22Rv1 (cell line): ENCODE measurements around the gene KIF26A.
A peak's percentile ranks its signal among the peaks of the same experiment; 100 is the strongest.

Experiments used
- H3K27ac ChIP-seq: fragments of 450-650 bp; 2 replicates; pipeline ENCODE4 v1.5.1; 2017
- ZFX ChIP-seq: fragments of 450-650 bp; IDR thresholded peaks from 2 replicates; pipeline ENCODE4 v1.6.1; 2017; ENCODE audit warnings: antibody characterized with exemption, borderline replicate concordance
- TF ChIP-seq, protein P1 (sequence below): fragments of 450-650 bp; IDR thresholded peaks from 2 replicates; pipeline ENCODE4 v1.5.1; 2017; ENCODE audit warnings: mild to moderate bottlenecking

KIF26A gene

DNA sequence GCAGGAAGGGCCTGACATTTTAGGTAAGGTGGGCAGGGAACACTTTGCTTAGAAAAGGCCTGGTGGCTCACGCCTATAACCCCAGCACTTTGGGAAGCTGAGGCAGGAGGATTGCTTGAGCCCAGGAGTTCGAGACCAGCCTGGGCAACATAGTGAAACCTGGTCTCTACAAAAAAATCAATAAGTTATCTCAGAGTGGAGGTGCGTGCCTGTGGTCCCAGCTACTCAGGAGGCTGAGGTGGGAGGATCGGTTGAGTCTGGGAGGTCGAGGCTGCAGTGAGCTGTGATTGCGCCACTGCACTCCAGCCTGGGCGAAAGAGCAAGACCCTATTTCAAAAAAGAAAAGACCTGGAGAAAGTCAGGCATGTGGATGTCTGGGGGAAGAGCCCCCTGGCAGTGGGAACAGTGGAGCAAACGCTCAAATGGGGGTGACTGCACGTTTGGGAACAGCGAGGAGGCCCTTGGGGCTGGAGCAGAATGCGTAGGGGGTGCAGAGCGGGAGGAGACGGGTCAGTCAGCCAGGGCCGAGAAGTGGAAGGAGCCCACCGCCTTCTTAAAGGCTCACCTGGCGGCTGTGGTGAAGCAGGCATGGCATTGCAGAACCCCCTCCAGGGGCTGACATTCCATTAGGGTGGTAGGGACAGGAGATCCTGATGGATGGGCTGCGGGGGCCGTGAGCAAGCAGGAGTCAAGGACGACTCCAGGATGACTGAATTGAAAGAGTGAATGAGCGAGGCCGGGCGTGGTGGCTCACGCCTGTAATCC, 6.2 kb upstream of the KIF26A start:
- H3K27ac ChIP-seq, result no peak overlapping the region
- no peak for TF ChIP-seq ZFX
- TF ChIP-seq, protein P1, sequence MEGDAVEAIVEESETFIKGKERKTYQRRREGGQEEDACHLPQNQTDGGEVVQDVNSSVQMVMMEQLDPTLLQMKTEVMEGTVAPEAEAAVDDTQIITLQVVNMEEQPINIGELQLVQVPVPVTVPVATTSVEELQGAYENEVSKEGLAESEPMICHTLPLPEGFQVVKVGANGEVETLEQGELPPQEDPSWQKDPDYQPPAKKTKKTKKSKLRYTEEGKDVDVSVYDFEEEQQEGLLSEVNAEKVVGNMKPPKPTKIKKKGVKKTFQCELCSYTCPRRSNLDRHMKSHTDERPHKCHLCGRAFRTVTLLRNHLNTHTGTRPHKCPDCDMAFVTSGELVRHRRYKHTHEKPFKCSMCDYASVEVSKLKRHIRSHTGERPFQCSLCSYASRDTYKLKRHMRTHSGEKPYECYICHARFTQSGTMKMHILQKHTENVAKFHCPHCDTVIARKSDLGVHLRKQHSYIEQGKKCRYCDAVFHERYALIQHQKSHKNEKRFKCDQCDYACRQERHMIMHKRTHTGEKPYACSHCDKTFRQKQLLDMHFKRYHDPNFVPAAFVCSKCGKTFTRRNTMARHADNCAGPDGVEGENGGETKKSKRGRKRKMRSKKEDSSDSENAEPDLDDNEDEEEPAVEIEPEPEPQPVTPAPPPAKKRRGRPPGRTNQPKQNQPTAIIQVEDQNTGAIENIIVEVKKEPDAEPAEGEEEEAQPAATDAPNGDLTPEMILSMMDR, result no peak

DNA sequence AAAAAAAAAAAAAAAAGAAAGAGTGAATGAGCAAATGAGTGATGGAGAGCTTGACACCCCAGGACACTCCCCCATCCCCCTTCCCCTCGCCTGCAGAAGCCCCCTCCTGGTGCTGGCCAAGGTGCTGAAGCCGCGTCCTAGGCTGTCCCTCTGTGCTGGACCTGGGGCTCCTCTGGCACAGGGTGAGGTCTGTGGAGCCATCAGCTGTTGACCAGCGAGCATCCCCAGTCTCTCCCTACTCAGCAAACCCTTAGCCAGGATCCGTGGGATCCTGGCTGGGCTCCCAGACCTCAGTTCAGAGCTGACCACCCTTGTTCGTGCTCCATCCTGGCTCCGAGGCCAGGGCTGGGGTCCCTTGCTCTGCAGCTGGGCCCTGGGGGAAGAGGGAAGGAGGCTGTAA, 5.4 kb upstream of the KIF26A start:
- TF ChIP-seq, protein P1, result no peak
- TF ChIP-seq ZFX, result no peak

DNA sequence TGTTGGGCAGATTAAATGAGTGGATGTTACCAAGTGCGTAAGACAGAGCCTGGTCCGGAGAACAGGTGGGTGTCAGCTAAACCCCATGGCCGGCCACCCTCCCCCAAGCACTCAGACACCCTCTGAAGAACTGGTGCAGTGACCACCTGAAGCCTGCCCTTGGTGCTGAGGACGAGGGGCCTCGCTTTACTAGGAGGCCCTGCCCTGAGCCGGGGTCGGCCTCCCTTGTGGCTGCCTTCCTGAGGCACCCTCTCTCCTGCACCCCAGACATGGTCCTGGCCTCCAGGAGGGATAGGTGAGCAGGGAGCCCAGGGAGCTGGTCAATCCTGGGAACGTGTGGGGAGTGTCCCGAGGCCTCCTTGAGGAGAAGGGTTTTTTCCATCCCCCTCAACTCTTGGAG, 4.9 kb upstream of the KIF26A start:
- TF ChIP-seq ZFX, result no peak
- TF ChIP-seq, protein P1, result no peak
- H3K27ac ChIP-seq, result no peak overlapping the region

More for the DNA sequence above, 5.4 kb upstream of the KIF26A start:
- H3K27ac ChIP-seq, result no peak overlapping the region

DNA sequence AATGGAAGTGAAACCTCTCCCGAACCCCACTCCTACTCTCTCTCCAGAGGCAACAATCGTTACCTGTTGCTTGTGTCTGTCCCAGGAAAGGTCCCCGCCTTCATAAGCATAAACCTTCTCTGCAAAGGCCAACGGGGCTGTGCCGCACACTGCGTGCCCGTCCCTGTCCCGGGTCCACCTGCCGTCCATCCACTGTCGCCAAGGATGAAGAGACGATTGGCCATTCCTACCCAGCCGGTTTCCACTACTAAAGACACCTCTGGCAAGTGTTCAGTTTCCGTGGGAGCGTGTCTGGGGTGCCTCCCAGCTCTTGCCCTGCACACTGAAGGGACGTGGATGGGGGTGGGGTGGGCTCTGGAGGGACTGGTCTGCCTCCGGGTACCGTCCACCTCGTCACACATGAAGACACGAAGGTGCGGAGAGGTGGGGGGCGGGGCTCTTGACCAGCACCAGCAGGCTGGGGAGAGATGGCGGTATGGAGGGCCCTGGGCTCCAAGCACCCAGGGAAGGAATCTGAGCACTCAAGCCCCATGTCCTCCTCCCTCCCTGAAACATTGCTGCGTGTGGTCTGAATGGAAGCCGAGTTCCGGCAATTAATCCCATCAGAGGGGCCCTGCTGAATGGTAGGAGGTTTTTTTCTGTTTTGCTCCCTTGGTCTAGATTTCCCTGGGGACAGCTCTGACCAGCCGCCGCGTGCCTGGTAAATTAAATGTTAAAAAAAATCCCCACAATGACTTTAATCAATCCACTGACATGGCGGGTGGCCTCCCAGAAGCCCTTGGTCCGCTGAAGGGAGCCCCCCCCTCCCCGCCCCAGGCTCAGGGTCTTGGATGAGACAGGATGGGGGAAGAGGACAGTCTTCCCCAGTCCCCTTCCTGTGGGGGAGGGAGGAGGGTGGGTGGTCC, 4.1 kb upstream of the KIF26A start:
- TF ChIP-seq, protein P1, result no peak
- TF ChIP-seq ZFX, result no peak

DNA sequence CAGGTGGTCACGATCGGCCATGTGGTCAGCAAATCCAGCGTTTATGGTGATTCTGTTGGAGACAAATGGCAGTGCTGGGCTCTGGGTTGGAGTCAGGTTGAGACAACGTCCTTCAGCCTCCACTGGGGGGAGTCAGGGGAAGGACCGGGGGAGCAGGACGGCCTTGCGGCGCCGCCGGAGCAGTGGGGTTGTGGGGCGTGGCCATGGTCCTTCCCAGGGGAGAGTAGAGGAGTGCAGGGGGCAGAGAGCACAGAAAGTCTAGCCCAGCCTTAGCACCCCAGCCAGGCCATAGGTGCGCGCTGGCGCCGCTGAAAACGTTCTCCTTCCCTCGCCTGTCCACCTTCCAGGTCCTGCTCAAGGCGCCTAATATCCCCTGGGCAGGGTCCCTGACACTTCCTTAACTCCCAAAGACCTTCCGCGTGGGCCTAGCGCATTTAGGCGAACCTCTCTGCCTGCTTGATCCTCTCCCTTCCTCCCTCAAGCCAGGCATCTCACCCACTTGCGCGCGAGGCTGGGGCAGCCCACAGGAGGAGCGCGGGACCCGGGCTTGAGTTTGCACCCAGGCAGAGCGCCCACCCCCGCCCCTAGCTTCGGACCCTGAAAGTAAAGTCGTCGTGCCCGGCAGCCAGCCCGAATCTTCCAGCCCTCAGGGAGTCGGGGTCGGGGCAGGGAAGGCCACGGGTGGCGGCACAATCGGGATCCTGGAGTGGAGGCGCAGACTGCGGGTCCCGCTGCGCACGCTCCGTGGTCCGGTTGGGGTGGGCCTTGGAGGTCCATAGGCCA, 3.1 kb upstream of the KIF26A start:
- H3K27ac ChIP-seq, result no peak overlapping the region
- TF ChIP-seq, protein P1, result peak; percentile 25; the same call in 1 of the 2 replicates
- TF ChIP-seq ZFX, result no peak

More for the DNA sequence above, 4.1 kb upstream of the KIF26A start:
- no peak overlapping the region for H3K27ac ChIP-seq

DNA sequence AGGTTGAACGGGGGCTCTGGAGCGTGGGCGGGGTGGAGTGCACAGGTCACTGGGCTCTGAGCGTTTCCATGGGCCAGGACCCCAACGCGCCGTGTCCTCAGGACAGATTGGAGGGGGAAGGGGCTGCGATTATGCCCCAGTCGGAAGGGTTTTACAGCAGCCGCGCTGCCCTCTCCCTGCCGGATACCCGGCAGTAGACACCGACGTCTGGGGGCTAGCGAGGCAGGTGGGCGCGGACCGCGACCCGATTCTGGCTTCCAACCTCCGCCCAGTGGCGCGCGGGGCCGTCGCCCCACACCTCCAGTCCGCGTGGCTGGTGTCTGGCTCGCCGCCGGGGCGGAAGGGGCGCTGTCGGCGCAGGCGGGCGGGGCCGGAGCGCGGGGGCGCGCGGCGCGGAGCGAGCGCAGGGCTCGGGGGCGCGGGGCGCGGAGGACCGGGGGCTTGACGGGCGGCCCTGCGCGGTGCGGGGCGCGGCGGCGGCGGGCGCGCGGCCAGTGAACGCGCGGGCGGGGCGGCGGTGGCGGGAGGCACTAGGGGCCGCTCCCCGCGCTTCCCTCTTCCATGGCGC, 2.4 kb upstream of the KIF26A start:
- no peak for TF ChIP-seq ZFX
- TF ChIP-seq, protein P1, result peak; percentile 8; the same call in 1 of the 2 replicates

More for the DNA sequence above, 2.4 kb upstream of the KIF26A start:
- no peak overlapping the region for H3K27ac ChIP-seq
